NCI-H446 treated with DMSO at 0.1 percent for 48 hours (cell line): ENCODE data around the gene HCFC1.
"Not testable (repeated sequence)": the region's sequence is repeated elsewhere in the genome, so short reads cannot be mapped to it uniquely, and the experiment has no call there.

ENCODE experiments used
- DNase-seq: peaks from one replicate; lab custom pipeline; 2025; lab: John Stamatoyannopoulos, UW

The HCFC1 gene

DNA sequence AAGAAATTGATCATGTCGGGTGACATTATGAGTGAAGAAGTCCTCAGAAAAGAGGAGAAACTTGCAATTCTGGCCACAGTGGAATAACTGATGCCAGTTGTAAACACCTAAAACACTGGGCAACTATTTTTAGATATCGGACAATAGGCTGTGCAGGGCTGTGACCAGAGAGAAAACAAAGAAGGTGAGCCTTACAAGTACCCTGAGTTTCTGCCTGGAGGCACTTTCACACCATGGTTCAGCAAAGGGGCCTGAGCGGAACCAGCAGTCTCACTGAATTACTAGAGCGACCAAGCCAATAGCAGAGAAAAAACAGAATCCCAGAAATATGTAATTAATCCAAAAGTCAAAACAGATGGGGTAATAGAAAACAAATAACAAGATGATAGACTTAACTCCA, 36.9 kb upstream of the HCFC1 start:
- DNase-seq = no peak

DNA sequence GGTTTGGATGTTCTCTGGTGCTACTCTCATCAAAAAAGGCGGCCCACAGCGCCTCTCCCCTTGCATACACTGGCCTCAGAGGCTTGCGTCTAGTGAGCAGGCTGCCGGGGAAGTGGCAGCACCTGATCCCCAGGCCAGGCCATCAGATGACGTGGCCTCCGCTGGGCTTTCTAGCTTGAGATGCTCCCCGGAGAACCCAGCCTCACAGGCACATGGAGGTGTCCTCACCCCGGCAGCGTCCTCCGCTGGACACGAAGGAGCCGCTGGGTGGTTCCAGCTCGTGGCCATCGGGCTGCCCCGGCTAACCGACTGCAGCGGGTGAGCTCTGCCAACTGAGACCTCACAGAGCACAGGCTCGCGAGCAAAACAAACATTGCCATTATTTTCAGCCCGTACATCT, 35.3 kb upstream of the HCFC1 start:
- no peak for DNase-seq

DNA sequence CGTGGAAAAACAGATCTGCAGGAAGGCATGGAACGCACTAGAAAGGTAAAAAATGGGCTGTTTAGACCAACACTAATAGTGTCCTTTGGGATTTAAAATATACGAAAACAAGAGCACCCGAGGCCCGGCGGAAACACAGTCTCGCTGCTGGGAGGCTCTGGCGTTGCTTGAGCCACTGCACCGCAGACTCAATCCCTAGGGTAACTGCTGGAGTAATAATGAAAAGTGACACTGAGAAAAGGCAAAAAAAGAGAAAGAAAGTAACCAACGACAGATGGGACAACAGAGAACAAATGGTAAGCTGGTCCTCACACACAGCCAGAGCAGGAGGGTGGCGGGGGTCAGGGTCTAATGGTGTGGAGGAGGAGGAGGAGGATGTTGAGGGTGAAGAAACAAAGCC, 32.7 kb upstream of the HCFC1 start:
- DNase-seq = no peak

DNA sequence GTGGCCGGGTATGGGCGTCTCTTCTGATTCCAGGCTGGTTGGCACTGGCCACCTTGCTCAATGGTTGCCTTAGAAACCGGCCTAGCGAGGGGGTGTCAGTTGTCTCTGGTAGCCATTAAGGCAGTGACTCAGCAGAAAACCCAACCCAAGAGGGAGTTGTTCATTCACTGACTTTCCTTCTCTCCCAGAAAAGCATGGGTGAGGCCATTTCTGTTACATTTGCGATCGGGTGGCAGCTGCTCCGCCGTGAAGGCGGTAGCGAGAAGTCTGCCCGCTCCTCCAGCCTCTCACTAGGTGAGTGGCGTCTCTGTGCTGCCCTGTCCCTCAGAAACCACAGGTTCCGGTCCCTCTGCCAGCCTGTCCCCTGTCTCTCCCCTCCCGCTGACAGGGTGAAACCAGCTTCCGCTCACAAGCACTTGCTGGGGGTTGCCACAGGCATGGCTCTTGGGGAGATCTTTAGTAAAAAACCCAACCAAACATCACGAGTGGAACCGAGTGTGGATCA, 30.6 kb upstream of the HCFC1 start:
- no peak for DNase-seq

DNA sequence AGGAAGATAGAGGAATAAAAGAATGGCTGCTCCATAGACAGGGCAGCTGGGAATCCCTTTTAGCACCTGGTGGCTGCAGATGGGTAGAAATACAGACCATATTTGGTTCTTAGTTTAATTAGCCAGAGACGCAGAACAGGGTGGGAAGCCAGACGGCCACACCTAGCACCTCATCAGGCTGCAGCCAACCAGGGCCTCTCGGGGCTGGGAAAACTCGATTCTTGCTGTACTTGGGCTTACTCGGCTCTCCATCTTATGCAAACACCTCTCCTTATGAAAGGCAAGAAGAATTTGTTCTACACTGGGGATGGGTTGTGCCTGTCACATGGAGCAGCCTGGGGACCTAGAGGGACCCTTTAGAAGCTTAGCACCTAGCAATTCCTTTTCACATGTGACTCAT, 28.4 kb upstream of the HCFC1 start:
- DNase-seq = no peak

DNA sequence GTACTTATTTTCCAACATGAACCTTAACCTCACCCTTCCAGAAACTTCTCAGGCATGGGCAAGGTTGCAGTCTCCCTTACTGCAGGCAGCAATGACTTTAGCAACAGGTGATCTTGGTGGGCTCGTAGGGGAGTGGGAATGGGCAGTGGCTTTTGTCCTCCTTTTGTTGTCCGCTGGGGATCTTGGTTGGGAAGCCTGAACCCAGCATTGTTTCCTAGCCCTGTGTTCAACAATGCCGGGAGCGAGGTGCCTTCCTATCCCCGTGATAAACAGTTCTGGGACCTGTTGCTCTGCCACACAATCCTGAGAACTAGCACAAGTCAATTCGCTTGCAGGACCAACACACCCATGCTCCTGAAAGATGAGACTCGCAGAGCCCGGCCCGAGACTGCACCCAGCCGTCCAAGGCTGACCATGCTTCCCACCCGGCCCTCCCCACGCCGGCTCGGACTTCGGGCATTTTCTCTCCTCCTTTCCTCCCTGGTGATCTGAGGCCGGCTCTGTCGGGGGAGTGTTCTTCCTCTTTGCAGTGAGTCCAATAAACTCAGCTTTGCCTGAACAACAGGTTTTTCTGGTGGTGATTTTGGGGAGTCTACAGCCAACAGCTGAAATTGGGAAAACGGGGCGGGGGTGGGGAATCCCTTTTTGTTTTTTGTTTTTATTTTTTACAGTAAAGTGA, 27.9 kb upstream of the HCFC1 start:
- DNase-seq = no peak

DNA sequence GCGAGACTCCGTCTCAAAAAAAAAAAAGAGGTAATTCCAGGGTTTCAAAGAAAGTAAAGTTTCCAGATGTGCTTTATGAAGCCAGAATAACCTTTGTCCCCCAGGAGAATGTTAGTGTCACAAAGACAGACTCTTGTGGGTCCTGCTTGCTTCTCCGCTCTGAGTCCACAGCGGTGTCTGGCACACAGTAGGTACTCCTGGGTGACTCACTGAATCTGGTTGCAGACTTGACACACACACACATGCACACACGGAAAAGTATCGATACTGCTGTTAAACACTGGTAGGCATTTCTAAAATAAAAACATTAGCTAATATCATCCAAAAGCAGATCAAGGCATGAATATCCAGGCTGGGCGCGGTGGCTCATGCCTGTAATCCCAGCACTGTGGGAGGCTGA, 23.9 kb upstream of the HCFC1 start:
- DNase-seq = no peak

DNA sequence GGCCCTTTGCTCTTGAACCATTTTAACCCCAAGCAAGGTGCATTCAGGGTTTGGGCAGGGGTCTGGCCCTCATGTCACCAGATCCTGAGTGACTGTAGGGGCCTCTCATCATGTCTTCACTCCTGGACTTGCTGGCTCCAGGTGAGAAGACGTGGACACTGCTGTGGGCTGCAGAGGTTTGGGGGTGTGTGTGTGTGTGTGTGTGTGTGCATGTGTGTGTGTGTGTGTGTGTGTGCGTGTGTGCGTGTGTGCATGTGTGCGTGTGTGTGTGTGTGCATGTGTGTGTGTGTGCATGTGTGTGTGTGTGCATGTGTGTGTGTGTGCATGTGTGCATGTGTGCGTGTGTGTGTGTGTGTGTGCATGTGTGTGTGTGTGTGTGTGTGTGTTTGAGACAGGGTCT, 22.8 kb upstream of the HCFC1 start:
- not testable (repeated sequence) for DNase-seq

DNA sequence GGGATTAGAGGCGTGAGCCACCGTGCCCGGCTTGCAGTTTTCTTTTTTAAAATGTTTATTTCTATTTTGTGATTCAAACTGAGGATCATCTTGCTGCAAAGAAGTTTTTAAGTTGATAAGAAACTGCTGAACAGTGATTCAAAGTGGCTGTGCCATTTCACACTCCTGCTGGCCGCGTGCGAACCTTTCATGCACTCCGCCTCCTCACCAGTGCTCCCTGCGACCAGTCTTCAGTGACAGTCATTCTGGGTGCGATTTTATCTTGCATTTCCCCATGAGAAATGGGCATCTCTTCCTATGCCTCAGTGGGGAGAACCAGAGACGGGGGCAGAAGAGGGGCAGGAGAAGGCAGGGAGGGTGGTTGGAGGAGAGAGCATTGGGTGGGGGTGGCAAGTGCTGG, 22.4 kb upstream of the HCFC1 start:
- no peak for DNase-seq

DNA sequence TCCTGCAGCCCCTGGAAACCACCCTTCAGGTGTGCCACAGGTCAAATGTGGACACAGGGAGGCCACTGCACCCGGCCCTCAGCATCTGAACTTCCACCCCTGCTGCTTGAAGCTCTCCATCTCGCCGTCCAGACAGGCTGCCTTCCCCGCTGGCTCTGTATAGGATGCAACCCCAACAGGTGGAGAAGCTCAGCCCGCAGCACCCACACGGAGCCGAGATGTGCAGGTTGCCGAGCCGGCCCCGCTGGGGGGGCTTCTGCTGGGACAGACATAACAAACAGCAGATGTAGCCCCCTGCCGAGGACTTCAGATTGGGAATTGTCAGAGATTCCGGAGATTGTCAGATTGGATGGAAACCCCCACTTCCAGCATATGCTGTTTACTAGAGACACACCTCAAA, 21.5 kb upstream of the HCFC1 start:
- no peak for DNase-seq

DNA sequence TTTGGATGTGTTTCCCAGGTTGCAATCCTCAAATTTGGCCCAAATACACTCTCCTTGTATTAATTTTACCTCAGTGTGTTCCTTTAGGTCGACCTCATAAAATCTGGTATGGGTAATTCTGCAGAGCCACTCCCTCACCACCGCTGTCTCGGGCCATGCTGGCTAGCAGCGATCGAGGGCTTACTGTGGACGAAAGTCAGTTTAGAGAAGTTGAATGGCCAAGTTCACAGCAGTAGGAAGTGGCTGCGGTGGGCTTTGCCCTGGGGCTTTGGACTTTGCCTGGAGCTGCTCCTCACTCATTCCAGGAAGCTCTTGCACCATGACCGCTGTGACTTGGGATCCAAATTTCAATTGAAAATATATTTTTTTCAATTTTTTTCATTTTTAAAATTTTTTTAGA, 20.6 kb upstream of the HCFC1 start:
- DNase-seq = no peak

DNA sequence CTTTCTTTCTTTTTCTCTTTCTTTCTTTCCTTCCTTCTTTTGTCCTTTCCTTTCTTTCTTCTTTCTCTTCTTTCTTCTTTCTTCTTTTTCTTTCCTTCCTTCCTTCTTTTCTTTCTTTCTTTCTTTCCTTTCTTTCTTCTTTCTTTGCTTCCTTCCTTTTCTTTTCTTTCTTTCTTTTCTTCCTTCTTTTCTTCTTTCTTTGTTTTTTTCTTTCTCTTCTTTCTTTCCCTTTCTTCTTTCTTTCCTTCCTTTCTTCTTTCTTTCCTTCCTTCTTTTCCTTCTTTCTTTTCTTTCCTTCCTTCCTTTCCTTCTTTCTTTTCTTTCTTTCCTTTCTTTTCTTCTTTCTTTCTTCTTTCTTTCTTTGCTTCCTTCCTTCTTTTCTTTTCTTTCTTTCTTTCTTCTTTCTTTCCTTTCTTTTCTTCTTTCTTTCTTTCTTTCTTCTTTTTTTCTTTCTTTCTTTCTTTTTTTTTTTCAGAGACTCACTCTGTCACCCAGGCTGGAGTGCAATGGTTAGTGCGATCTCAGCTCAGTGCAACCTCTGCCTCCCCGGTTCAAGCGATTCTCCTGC, 19.5 kb upstream of the HCFC1 start:
- DNase-seq = no peak

DNA sequence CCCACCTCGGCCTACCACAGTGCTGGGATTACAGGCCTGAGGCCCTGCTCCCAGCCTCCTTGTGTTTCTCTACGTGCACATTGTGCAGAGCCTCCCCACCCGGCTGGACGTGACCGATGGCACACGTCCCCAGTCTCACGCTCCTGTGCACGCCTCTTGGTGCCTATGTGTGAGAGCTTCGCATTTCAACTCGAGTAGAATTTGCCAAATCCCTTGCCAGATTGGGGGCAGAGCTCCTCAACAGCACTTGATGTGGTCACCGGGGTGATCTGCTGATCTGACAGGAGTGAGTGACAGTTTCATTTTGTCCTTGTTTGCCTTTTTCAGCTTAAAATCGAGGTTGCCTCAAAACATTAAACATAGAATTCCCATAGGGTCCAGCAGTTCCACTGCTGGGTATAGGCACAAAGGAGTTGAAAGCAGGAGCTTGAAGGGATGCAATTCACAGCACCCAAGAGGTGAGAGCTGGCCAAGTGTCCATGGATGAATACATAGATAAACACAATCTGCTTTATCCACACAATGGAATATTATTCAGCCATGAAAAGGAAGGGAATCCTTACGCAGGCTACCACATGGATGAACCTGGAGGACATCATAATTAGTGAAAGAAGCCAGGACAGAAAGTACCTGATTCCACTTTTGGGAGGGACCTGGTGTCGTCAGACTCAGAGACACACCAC, 18.5 kb upstream of the HCFC1 start:
- DNase-seq = no peak

DNA sequence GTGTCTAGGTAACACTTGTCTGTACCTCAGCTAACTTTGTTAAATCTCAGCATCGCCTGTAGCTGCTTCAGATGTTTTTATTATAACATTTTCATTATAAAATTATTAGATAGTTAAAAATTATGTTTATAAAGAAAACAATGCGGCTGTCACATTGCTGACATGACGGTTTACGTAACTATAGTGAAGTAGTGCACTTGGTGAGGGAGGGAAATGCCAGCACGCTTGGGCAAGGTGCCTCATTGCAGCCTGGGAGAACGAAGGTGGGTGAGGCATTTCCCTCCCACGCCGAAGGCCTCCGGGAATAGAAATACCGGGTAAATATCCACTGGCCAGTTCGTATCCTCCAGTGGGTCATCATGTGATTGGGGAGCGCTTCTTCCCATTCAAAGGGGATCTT, 16.9 kb upstream of the HCFC1 start:
- no peak for DNase-seq

DNA sequence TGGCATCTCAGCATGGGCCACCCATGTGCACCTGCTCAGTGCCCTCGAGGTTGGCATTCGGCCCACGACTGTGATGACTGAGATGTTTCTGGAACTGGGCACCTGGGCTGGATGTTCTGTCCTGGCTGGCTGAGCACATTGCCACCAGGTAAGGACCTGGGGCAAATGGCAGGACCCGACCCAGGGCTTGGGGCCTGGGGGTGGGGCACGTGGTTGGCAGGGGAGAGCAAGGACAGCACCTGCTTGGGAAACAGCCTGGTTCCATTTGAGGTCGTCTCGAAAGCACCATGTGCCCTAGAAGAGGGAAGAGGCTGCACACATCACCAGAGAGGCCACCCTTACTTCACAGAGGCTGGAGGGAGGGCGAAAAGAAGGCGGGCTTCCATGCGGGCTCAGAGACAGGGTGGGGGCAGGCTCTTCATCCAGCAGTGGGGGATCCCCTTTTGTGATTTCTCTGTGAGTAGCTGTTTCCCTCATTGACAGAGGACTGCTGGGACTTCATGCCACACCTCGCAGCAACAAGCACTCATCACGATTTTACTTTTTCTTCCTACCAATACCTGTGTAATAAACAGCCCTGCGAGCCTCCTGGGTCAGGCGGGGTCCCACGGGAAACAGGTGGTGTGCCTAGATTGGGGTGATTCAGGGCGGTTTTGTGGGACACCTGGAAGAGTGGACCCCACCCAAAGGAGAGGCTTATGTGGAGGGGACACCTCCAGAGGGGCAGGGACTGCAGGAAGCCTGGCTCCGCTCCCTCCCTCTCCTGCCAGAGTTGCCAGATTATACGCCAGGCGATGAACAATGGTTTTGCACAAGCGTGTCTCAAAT, 12.9 kb upstream of the HCFC1 start:
- DNase-seq = no peak

DNA sequence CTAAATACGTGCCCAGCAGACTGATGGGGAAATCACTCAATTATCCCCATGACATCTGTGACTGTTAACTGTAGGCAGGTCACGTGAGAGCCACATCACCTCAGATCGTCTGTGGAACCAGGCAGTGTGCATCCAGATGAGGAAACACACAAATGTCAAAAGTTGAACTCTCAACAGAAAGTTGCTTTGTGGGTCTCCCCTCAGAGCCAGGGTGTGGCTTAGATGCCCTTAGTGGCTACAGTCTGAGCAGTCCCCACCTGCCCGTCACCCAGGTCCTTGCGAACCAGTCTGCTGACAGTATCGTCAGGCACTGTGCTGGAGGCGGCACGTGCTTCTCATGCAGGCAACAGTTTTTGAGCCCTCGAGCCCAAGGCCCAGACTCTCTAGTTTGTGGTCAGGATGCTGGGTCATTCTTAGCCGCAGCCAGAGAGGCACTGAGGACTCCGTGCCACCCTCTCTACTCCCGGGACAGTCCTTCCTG, 11.7 kb upstream of the HCFC1 start:
- DNase-seq = no peak

DNA sequence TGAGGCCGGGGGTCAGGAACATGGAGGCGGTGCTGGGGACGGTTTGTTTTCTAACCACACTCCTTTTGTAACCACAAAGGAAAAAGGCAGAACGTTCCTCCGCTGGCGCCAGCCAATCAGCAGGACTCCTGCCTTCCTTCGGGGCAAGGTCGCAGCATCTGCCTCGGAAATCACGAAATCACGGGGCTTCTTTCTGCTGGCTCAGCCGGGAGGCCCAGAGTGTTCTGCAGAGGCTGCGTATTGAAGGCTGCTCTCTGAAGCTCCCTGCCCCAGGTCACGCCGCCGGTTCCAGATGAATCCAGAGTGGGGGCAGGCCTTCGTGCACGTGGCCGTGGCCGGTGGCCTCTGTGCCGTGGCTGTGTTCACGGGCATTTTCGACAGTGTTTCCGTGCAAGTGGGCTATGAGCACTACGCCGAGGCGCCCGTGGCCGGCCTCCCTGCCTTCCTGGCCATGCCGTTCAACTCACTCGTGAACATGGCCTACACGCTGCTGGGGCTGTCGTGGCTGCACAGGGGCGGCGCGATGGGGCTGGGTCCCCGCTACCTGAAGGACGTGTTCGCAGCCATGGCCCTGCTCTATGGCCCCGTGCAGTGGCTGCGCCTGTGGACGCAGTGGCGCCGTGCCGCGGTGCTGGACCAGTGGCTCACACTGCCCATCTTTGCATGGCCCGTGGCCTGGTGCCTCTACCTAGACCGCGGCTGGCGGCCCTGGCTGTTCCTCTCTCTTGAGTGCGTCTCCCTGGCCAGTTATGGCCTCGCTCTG, 10.3 kb upstream of the HCFC1 start:
- no peak for DNase-seq

DNA sequence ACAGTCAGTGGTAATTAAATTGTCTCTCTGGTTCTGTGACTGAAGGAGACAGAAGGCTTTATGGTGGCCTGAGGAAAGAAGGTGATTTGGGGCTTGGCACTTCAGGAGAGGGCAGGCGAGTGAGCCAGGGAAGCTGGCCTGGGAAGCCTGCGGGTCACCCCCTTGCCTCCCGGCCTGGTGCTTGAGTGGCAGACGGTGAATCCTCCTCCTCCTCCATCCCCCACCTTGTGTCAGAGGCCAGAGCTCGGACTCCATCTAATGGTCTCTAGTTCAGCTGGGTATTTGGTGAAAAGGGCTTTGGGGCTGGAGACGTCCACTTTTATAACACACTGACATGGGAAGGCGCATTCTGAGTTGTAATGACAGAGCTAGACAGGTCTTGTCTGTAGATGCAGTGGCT, 9.6 kb upstream of the HCFC1 start:
- no peak for DNase-seq

DNA sequence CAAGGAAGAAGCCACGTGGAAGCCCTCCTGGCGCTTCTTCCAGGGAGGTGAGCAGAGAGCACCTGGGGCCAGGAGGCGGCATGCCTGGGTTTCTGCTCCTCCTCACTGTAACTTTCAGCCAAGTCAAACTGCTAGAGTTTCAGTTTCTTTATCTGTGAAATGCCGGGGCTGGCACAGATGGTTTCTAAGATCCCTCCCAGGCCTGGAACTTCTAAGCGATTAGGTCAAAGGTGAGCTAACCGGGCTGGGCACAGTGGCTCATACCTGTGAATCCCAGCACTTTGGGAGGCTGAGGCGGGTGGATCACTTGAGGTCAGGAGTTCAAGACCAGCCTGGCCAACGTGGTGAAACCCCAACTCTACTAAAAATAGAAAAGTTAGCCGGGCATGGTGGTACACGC, 8.8 kb upstream of the HCFC1 start:
- DNase-seq = not testable (repeated sequence)

DNA sequence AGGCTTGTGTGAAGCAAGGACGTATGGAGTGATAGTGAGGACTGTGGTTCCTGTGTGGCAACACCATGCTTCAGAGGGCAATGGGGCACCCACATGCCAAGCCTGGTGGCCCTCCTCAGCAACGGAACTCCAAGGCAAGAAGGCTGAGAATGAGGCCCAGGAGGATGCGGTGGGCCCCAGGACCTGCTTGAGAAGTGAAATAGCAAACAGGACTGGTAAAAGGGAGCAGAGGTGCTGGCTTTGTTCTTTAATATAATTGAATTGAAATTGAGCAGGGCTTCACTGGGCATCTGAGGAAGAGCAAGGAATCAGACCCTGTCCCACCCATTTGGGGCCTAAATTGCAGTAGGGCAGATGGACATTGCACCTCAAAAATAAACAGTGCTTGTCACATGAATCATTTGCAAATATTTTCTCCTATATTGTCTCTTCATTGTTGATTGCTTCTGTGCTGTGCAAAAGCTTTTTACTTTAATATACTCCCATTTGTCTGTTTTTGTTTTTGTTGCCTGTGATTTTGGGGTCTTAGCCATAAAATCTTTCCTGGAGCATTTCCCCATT, 3.2 kb upstream of the HCFC1 start:
- no peak for DNase-seq

DNA sequence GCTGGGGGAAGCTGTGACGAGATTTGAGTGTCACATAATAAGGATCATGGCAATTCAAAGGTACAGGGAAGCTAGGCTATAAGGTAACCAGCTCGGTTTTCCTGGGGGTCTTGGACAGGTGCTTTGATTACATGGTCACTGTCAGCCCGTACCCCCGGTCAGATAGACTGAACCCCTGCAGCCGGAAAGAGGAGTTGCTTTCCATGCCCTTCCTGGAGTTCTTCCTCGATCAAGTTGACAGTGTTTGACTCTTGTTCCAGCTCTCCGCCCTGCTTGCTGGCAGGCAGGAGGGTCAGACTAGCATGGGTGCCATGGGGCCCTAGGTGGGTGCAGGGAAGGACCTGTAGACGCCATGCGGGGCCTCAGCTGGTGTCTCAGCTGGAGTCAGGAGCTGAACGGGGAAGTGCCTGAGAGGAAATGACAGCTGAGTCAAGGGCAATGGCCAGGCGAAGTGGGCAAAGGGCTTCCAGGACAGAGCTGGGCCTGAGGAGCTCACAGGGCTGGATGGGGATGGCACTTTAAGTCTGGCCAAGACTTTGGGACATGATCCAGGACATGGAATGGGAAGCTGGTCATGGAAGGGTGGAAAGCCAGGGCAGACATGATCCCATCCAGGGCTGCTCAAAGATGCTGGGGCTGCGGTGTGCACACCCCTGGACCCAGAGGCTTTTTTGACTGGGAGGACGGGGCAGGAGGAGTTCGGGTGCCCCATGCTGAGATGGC, 2.5 kb upstream of the HCFC1 start:
- no peak for DNase-seq
